GM12892 (cell line): ENCODE data around the gene PKMYT1.

Experiments
- POLR2A ChIP-seq: IDR thresholded peaks from 2 replicates; pipeline ENCODE4 v1.6.1; 2011; ENCODE audit warnings: low read depth, low read length, control low read depth
- POLR2AphosphoS5 ChIP-seq: IDR thresholded peaks from 2 replicates; pipeline ENCODE4 v1.6.1; 2011; ENCODE audit warnings: low read depth, low read length, control low read depth
- TAF1 ChIP-seq: IDR thresholded peaks from 2 replicates; pipeline ENCODE4 v1.6.1; 2011; ENCODE audit warnings: low read depth, mild to moderate bottlenecking, control low read depth, low read length, borderline replicate concordance

DNA sequence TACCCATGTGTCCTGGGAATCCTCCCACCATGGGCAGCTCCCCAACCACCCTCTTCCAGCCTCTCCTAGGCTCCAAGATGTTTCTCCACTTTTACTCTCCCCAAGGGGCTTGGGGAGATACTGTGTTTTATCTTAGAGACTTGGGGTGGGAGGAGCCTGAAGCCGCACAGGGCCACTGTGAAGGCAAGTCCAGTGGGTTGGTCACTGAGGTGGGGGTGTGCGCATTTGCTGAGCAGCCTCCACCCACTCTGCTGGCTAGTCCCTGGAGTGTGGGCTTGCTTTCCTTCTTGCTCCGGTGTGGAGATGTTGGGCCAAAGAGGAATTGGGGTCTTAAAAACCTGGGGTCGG lies 28.4 kb upstream of the PKMYT1 start:
- TF ChIP-seq POLR2A = no peak
- no peak for TF ChIP-seq POLR2AphosphoS5
- no peak for TF ChIP-seq TAF1
